K562 (cell line): ENCODE results near the gene C2orf81. TPM values are rescaled to one million over a fixed set of nuclear protein-coding genes. Genes with fewer than 3 reads are reported as not detected.

Experiments
- ARNT ChIP-seq, 2 experiments: fragments of 450-650 bp; IDR thresholded peaks; 2 replicates each; pipeline ENCODE4 v1.6.1; 2016; ENCODE audit warnings: mild to moderate bottlenecking in 1 of 2
- ATF3 ChIP-seq, 2 experiments: fragments of 450-650 bp in 1 of 2; sonication (generic) in 1 of 2; formaldehyde crosslinking in 1 of 2; IDR thresholded peaks in 1 of 2; conservative IDR thresholded peaks in 1 of 2; 2 replicates each; pipeline versions ENCODE4 v1.6.1 to v1.8.1; 2016 to 2023; ENCODE audit warnings: mild to moderate bottlenecking in 2 of 2, moderate library complexity in 2 of 2, inconsistent platforms in 1 of 2, missing genetic modification reagents in 1 of 2
- CAMTA2 ChIP-seq: fragments of 250-450 bp; sonication (Bioruptor Pico); conservative IDR thresholded peaks from 2 replicates; pipeline ENCODE4 v1.5.1; 2022
- ILF3 ChIP-seq: fragments of 450-650 bp; IDR thresholded peaks from 2 replicates; pipeline ENCODE4 v1.6.1; 2018; ENCODE audit warnings: antibody characterized with exemption, mild to moderate bottlenecking, moderate library complexity, borderline replicate concordance
- ILK ChIP-seq: fragments of 450-650 bp; IDR thresholded peaks from 2 replicates; pipeline ENCODE4 v1.6.1; 2016; ENCODE audit warnings: missing genetic modification characterization, low read depth, mild to moderate bottlenecking, missing compliant biosample characterization, moderate library complexity, borderline replicate concordance
- JUND ChIP-seq, 2 experiments: IDR thresholded peaks; 2 replicates in 1 of 2; 3 replicates in 1 of 2; pipeline ENCODE4 v1.6.1; 2011; ENCODE audit warnings: borderline replicate concordance in 2 of 2, low read depth in 2 of 2, low read length in 2 of 2, improper control_type of control experiment in 1 of 2, missing biosample characterization in 1 of 2, missing genetic modification characterization in 1 of 2, missing genetic modification reagents in 1 of 2
- KAT2B ChIP-seq: IDR thresholded peaks from one replicate; pipeline ENCODE4 v1.6.1; 2012; ENCODE audit warnings: low read depth, mild to moderate bottlenecking, control low read depth, inconsistent platforms, low read length, moderate library complexity
- KLF1 ChIP-seq: fragments of 450-650 bp; IDR thresholded peaks from 2 replicates; pipeline ENCODE4 v1.6.1; 2016; ENCODE audit warnings: missing genetic modification characterization, missing compliant biosample characterization
- MAFG ChIP-seq: fragments of 450-650 bp; conservative IDR thresholded peaks from 2 replicates; pipeline ENCODE4 v1.6.1; 2016; ENCODE audit warnings: missing genetic modification characterization, missing compliant biosample characterization
- MYC ChIP-seq, 2 experiments: fragments of 250-450 bp in 1 of 2; sonication (Bioruptor Pico) in 1 of 2; IDR thresholded peaks; 2 replicates each; pipeline versions ENCODE4 v1.5.1 to v1.6.1; 2012 to 2021; ENCODE audit warnings: low read depth in 2 of 2, borderline replicate concordance in 1 of 2, improper control_type of control experiment in 1 of 2, low read length in 1 of 2, mild to moderate bottlenecking in 1 of 2, moderate library complexity in 1 of 2
- NFIC ChIP-seq: fragments of 450-650 bp; IDR thresholded peaks from 2 replicates; pipeline ENCODE4 v1.6.1; 2017; ENCODE audit warnings: mild to moderate bottlenecking, inconsistent platforms
- NONO ChIP-seq, 2 experiments: fragments of 200-400 bp in 1 of 2; fragments of 450-650 bp in 1 of 2; formaldehyde crosslinking in 1 of 2; IDR thresholded peaks; 2 replicates each; pipeline ENCODE4 v1.6.1; 2017; ENCODE audit warnings: low read depth in 2 of 2, mild to moderate bottlenecking in 2 of 2, moderate library complexity in 2 of 2, low read length in 1 of 2
- PHF8 ChIP-seq: fragments of 200-600 bp; sonication (generic); IDR thresholded peaks from 2 replicates; pipeline ENCODE4 v1.6.1; 2012; ENCODE audit warnings: mixed run types, mild to moderate bottlenecking, inconsistent platforms, low read length, moderate library complexity, borderline replicate concordance
- POLR2G ChIP-seq: fragments of 200-400 bp; formaldehyde crosslinking; IDR thresholded peaks from 2 replicates; pipeline ENCODE4 v1.6.1; 2017; ENCODE audit warnings: low read depth, mild to moderate bottlenecking, antibody characterized with exemption, low read length, moderate library complexity
- PURB ChIP-seq: sonication (generic); formaldehyde crosslinking; IDR thresholded peaks from 2 replicates; pipeline ENCODE4 v1.9.0; 2021; ENCODE audit warnings: low read depth, mild to moderate bottlenecking, missing genetic modification reagents
- RBBP5 ChIP-seq: fragments of 200-600 bp; sonication (generic); IDR thresholded peaks from 2 replicates; pipeline ENCODE4 v1.6.1; 2012; ENCODE audit warnings: borderline replicate concordance, mild to moderate bottlenecking, low read length, control low read depth, inconsistent platforms; ENCODE audit not compliant: insufficient read depth, poor library complexity, severe bottlenecking
- SMARCC2 ChIP-seq: fragments of 450-650 bp; IDR thresholded peaks from 2 replicates; pipeline ENCODE4 v1.6.1; 2017; ENCODE audit warnings: antibody characterized with exemption, moderate library complexity, mild to moderate bottlenecking, low read depth
- TOE1 ChIP-seq, 2 experiments: fragments of 450-650 bp in 1 of 2; sonication (generic) in 1 of 2; formaldehyde crosslinking in 1 of 2; IDR thresholded peaks; 2 replicates each; pipeline versions ENCODE4 v1.7.1 to v1.8.0; 2016 to 2022; ENCODE audit warnings: borderline replicate concordance in 2 of 2, mild to moderate bottlenecking in 2 of 2, antibody characterized with exemption in 1 of 2, inconsistent platforms in 1 of 2, low read depth in 1 of 2, missing genetic modification reagents in 1 of 2, moderate library complexity in 1 of 2
- XRCC3 ChIP-seq: fragments of 450-650 bp; IDR thresholded peaks from 2 replicates; pipeline ENCODE4 v1.6.1; 2017; ENCODE audit warnings: mild to moderate bottlenecking, moderate library complexity
- XRCC4 ChIP-seq: IDR thresholded peaks from one replicate; pipeline ENCODE4 v1.6.1; 2011; ENCODE audit not compliant: insufficient read depth, insufficient read length; ENCODE audit errors: extremely low read depth
- ZNF217 ChIP-seq: sonication (generic); formaldehyde crosslinking; IDR thresholded peaks from 2 replicates; pipeline ENCODE4 v1.8.0; 2022; ENCODE audit warnings: mild to moderate bottlenecking, missing genetic modification reagents
- ZNF584 ChIP-seq: fragments of 200-800 bp; sonication (Bioruptor generic); IDR thresholded peaks from 2 replicates; pipeline ENCODE4 v1.6.1; 2016; ENCODE audit warnings: low read depth, mild to moderate bottlenecking, missing genetic modification characterization, missing compliant biosample characterization
- ZNF696 ChIP-seq: fragments of 250-450 bp; sonication (Bioruptor Pico); conservative IDR thresholded peaks from 2 replicates; pipeline ENCODE4 v1.4.0; 2020; ENCODE audit warnings: mild to moderate bottlenecking, moderate library complexity
- ZNF764 ChIP-seq: fragments of 250-450 bp; sonication (Bioruptor Pico); IDR thresholded peaks from 2 replicates; pipeline ENCODE4 v1.4.0; 2020; ENCODE audit warnings: low read depth, mild to moderate bottlenecking, moderate library complexity
- ZNF778 ChIP-seq: fragments of 450-650 bp; formaldehyde crosslinking; IDR thresholded peaks from 2 replicates; pipeline ENCODE4 v1.4.0; 2020; ENCODE audit warnings: mild to moderate bottlenecking, moderate library complexity
- polyA plus RNA-seq, 8 experiments: library from polyadenylated mRNA; depleted of rRNA in 4 of 8; stranded (reverse) in 5 of 8; unstranded in 3 of 8; fragments of >200 nt; fragmentation: Nextera tagmentation in 2 of 8; fragmentation: Illumina TruSeq in 1 of 8; extraction: Ambion mirVana in 2 of 8; extraction: Trizol in 1 of 8; gene quantifications; 2 replicates each; pipeline versions ENCODE4 v1.2.1 to v1.2.3, GENCODE V29; 2011 to 2014; ENCODE audit warnings: inconsistent platforms in 1 of 8, missing spikeins in 1 of 8
- total RNA-seq, 7 experiments: library from RNA; depleted of rRNA in 6 of 7; stranded (reverse); fragments of >200 nt in 6 of 7; fragmentation: Illumina TruSeq in 2 of 7; extraction: Trizol in 2 of 7; gene quantifications; 2 replicates each; pipeline versions ENCODE4 v1.2.1 to v1.2.3, GENCODE V29; 2011 to 2021; ENCODE audit warnings: low replicate concordance in 1 of 7

Gene C2orf81
- total and polyA plus RNA-seq, 9 of the 15 experiments (the other 6 are each of a cell fraction or from before 2014, with no cell fraction given): 0.06 TPM; not detected in 8

GRCh38 chr2:74391580-74392448 lies 29.6 kb downstream of the C2orf81 start (continued):
- TF ChIP-seq ATF3 (IDR thresholded peaks at IDR 0.05): no peak
- TF ChIP-seq ATF3 (CRISPR knock-in tag; conservative IDR thresholded peaks at IDR 0.05): no peak
- TF ChIP-seq RBBP5: no peak
- peak; percentile 50; the same call in 1 of the 2 replicates for TF ChIP-seq NFIC
- TF ChIP-seq SMARCC2: no peak
- no peak for TF ChIP-seq ILF3
- TF ChIP-seq ILK (tag): no peak
- TF ChIP-seq ZNF764: no peak
- TF ChIP-seq ZNF778 (CRISPR knock-in tag): no peak
- no peak for TF ChIP-seq PURB
- no peak for TF ChIP-seq XRCC3
- no peak for TF ChIP-seq TOE1 (IDR thresholded peaks at IDR 0.05; ENCODE audit: borderline replicate concordance)
- no peak for TF ChIP-seq TOE1 (CRISPR knock-in tag; IDR thresholded peaks at IDR 0.05; ENCODE audit: borderline replicate concordance, low read depth)
- TF ChIP-seq KLF1 (tag): no peak
- TF ChIP-seq ARNT (IDR thresholded peaks at IDR 0.05): no peak; a peak in 1 of 4 replicates
- TF ChIP-seq NONO (IDR thresholded peaks at IDR 0.05; ENCODE audit: low read depth in 2 of 2, low read length in 1 of 2): no peak
- TF ChIP-seq CAMTA2 (CRISPR knock-in tag): no peak
- peak; percentile 68 for TF ChIP-seq MYC (IDR thresholded peaks at IDR 0.05; ENCODE audit: low read depth, low read length)
- no peak for TF ChIP-seq MYC (CRISPR knock-in tag; IDR thresholded peaks at IDR 0.05; ENCODE audit: borderline replicate concordance, low read depth)
- peak; percentile 75 for TF ChIP-seq POLR2G
- TF ChIP-seq JUND (IDR thresholded peaks at IDR 0.05; ENCODE audit: borderline replicate concordance, low read depth, low read length): peak; percentile 63; the same call in 1 of the 2 replicates
- TF ChIP-seq JUND (tag; IDR thresholded peaks at IDR 0.05; ENCODE audit: borderline replicate concordance, low read depth, low read length): peak; percentile 28; the same call in 1 of the 3 replicates
- no peak for TF ChIP-seq ZNF217 (CRISPR knock-in tag)
- TF ChIP-seq XRCC4: no peak
- no peak for TF ChIP-seq ZNF584 (CRISPR knock-in tag)
- no peak for TF ChIP-seq ZNF696 (CRISPR knock-in tag)
- TF ChIP-seq KAT2B: no peak
- TF ChIP-seq PHF8: peak; percentile 67; the same call in 1 of the 2 replicates
- TF ChIP-seq MAFG (tag): no peak
